GM23338 (cell line): ENCODE results near the gene EDNRA. TPM values are rescaled to one million over a fixed set of nuclear protein-coding genes. Genes with fewer than 3 reads are reported as not detected.

Experiments
- ATAC-seq: fragments of 200-7000 bp; cut with Tn5 transposase; 3 replicates; pipeline ENCODE4 v1.9.1; 2020
- DNase-seq: peaks from one replicate; pipeline ENCODE4 v3.0.0-alpha.2; 2015; ENCODE audit warnings: low spot score
- H2AFZ ChIP-seq: fragments of 200-600 bp; sonication (generic); 2 replicates; pipeline ENCODE4 v1.8.0; 2016; ENCODE audit warnings: antibody characterized with exemption, mild to moderate bottlenecking, moderate library complexity
- H3F3A ChIP-seq: fragments of 200-600 bp; sonication (generic); replicated peaks from 2 replicates; pipeline ENCODE4 v1.8.0; 2017; ENCODE audit warnings: antibody characterized with exemption, mixed run types, low read depth
- H3K27ac ChIP-seq: fragments of 200-600 bp; sonication (generic); 2 replicates; pipeline ENCODE4 v1.6.1; 2016; ENCODE audit warnings: low read depth
- H3K27me3 ChIP-seq: fragments of 200-600 bp; sonication (generic); 2 replicates; pipeline ENCODE4 v1.8.0; 2016; ENCODE audit warnings: mild to moderate bottlenecking, mixed run types, moderate library complexity; ENCODE audit not compliant: insufficient read depth
- H3K36me3 ChIP-seq: fragments of 200-600 bp; sonication (generic); 2 replicates; pipeline ENCODE4 v1.8.0; 2016; ENCODE audit warnings: mild to moderate bottlenecking; ENCODE audit not compliant: insufficient read depth
- H3K4me1 ChIP-seq: fragments of 200-600 bp; sonication (generic); 2 replicates; pipeline ENCODE4 v1.8.0; 2016; ENCODE audit warnings: mild to moderate bottlenecking, moderate library complexity; ENCODE audit not compliant: insufficient read depth
- H3K4me2 ChIP-seq: fragments of 200-600 bp; sonication (generic); 2 replicates; pipeline ENCODE4 v1.7.1; 2017; ENCODE audit warnings: mixed run types
- H3K4me3 ChIP-seq: fragments of 200-600 bp; sonication (generic); 2 replicates; pipeline ENCODE4 v1.6.1; 2016; ENCODE audit warnings: mixed run types
- H3K79me2 ChIP-seq: fragments of 200-600 bp; sonication (generic); replicated peaks from 2 replicates; pipeline ENCODE4 v1.8.0; 2017; ENCODE audit warnings: mild to moderate bottlenecking; ENCODE audit not compliant: insufficient read depth
- H3K9me2 ChIP-seq: fragments of 200-600 bp; sonication (generic); 2 replicates; pipeline ENCODE4 v1.8.0; 2017; ENCODE audit not compliant: insufficient read depth
- H4K20me1 ChIP-seq: fragments of 200-600 bp; sonication (generic); replicated peaks from 2 replicates; pipeline ENCODE4 v1.8.0; 2017; ENCODE audit warnings: mild to moderate bottlenecking; ENCODE audit not compliant: insufficient read depth
- H3K27ac Mint-ChIP-seq: 2 replicates; pipeline ENCODE4 v1.8.0; 2020; ENCODE audit warnings: inconsistent platforms, mild to moderate bottlenecking, moderate library complexity, mixed read lengths
- H3K27me3 Mint-ChIP-seq: 3 replicates; pipeline ENCODE4 v1.8.0; 2022; ENCODE audit warnings: low read depth, mild to moderate bottlenecking, moderate library complexity, mixed read lengths, inconsistent platforms; ENCODE audit not compliant: insufficient read depth, poor library complexity
- H3K36me3 Mint-ChIP-seq: 3 replicates; pipeline ENCODE4 v1.8.0; 2021; ENCODE audit warnings: low read depth, mild to moderate bottlenecking, inconsistent platforms, moderate library complexity, mixed read lengths
- H3K4me1 Mint-ChIP-seq: 3 replicates; pipeline ENCODE4 v1.8.0; 2020; ENCODE audit warnings: mild to moderate bottlenecking, inconsistent platforms, mixed read lengths
- H3K4me3 Mint-ChIP-seq: 3 replicates; pipeline ENCODE4 v1.8.0; 2021; ENCODE audit warnings: moderate library complexity, mild to moderate bottlenecking, inconsistent platforms, mixed read lengths
- H3K9me3 Mint-ChIP-seq: 3 replicates; pipeline ENCODE4 v1.8.0; 2020; ENCODE audit warnings: moderate library complexity, mild to moderate bottlenecking, inconsistent platforms, mixed read lengths
- CREB1 ChIP-seq: fragments of 250-450 bp; sonication (Bioruptor Pico); IDR thresholded peaks from 2 replicates; pipeline ENCODE4 v1.5.0; 2020; ENCODE audit warnings: low read depth, mild to moderate bottlenecking, moderate library complexity
- ETS1 ChIP-seq: IDR thresholded peaks from 2 replicates; pipeline ENCODE4 v1.6.1; 2016; ENCODE audit warnings: antibody characterized with exemption
- EZH2 ChIP-seq: fragments of 200-600 bp; sonication (generic); IDR thresholded peaks from one replicate; pipeline ENCODE4 v1.8.0; 2017; ENCODE audit warnings: antibody characterized with exemption, mild to moderate bottlenecking, low read depth; ENCODE audit not compliant: unreplicated experiment
- EZH2phosphoT487 ChIP-seq: fragments of 200-600 bp; sonication (generic); IDR thresholded peaks from one replicate; pipeline ENCODE4 v1.8.1; 2018; ENCODE audit warnings: antibody characterized with exemption; ENCODE audit not compliant: unreplicated experiment
- JUNB ChIP-seq: IDR thresholded peaks from one replicate; pipeline ENCODE4 v1.6.1; 2016; ENCODE audit warnings: antibody characterized with exemption; ENCODE audit not compliant: unreplicated experiment
- NANOG ChIP-seq: IDR thresholded peaks from 2 replicates; pipeline ENCODE4 v1.6.1; 2016; ENCODE audit warnings: antibody characterized with exemption, borderline replicate concordance
- POLR2AphosphoS5 ChIP-seq: IDR thresholded peaks from 2 replicates; pipeline ENCODE4 v1.6.1; 2016; ENCODE audit warnings: antibody characterized with exemption, low read depth
- REST ChIP-seq: IDR thresholded peaks from one replicate; pipeline ENCODE4 v1.6.1; 2018; ENCODE audit warnings: antibody characterized with exemption; ENCODE audit not compliant: unreplicated experiment
- STAT1 ChIP-seq: IDR thresholded peaks from one replicate; pipeline ENCODE4 v1.6.1; 2016; ENCODE audit warnings: antibody characterized with exemption; ENCODE audit not compliant: unreplicated experiment
- ZNF114 ChIP-seq: fragments of 250-450 bp; sonication (Bioruptor Pico); IDR thresholded peaks from 2 replicates; pipeline ENCODE4 v1.5.0; 2020; ENCODE audit warnings: mild to moderate bottlenecking, moderate library complexity
- ZNF331 ChIP-seq: fragments of 250-450 bp; sonication (Bioruptor Pico); IDR thresholded peaks from 2 replicates; pipeline ENCODE4 v1.5.0; 2020; ENCODE audit warnings: low read depth, mild to moderate bottlenecking, moderate library complexity
- polyA plus RNA-seq: library from polyadenylated mRNA; unstranded; fragments of >200 nt; fragmentation: Nextera tagmentation; extraction: Ambion mirVana; gene quantifications from 2 replicates; pipeline ENCODE4 v1.2.1, GENCODE V29; 2016
- total RNA-seq: library from RNA; depleted of rRNA; stranded (reverse); fragments of >200 nt; shearing (Covaris generic); gene quantifications from 2 replicates; pipeline ENCODE4 v1.2.3, GENCODE V29; 2014
- TF ChIP-seq, protein P1 (sequence below), 2 experiments: fragments of 200-600 bp in 1 of 2; sonication (generic) in 1 of 2; conservative IDR thresholded peaks; 2 replicates each; pipeline versions ENCODE4 v1.5.1 to v1.6.1; 2016 to 2017; ENCODE audit warnings: antibody characterized with exemption in 2 of 2, low read depth in 2 of 2, mild to moderate bottlenecking in 2 of 2, moderate library complexity in 1 of 2
- TF ChIP-seq, protein P2 (sequence below): fragments of 250-450 bp; sonication (Bioruptor Pico); IDR thresholded peaks from 2 replicates; pipeline ENCODE4 v1.5.0; 2020; ENCODE audit warnings: mild to moderate bottlenecking, moderate library complexity

EDNRA gene
- total and polyA plus RNA-seq, 2 experiments from 2014 or later: 1.5 to 5.0 TPM

- no peaks in the 10 kb centered on the region for H3K27me3 ChIP-seq
- peaks cover 1% of the 10 kb centered on the region for H3K27me3 Mint-ChIP-seq
- no peak overlapping the region for H3K27ac ChIP-seq
- TF ChIP-seq ETS1 (no peak), STAT1 (no peak), CREB1 (no peak), ZNF114 (CRISPR knock-in tag) (no peak), ZNF331 (CRISPR knock-in tag) (no peak), EZH2phosphoT487 (no peak), JUNB (no peak), POLR2AphosphoS5 (no peak), REST (no peak), NANOG (no peak), EZH2 (no peak)
- TF ChIP-seq, protein P1, sequence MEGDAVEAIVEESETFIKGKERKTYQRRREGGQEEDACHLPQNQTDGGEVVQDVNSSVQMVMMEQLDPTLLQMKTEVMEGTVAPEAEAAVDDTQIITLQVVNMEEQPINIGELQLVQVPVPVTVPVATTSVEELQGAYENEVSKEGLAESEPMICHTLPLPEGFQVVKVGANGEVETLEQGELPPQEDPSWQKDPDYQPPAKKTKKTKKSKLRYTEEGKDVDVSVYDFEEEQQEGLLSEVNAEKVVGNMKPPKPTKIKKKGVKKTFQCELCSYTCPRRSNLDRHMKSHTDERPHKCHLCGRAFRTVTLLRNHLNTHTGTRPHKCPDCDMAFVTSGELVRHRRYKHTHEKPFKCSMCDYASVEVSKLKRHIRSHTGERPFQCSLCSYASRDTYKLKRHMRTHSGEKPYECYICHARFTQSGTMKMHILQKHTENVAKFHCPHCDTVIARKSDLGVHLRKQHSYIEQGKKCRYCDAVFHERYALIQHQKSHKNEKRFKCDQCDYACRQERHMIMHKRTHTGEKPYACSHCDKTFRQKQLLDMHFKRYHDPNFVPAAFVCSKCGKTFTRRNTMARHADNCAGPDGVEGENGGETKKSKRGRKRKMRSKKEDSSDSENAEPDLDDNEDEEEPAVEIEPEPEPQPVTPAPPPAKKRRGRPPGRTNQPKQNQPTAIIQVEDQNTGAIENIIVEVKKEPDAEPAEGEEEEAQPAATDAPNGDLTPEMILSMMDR (conservative IDR thresholded peaks at IDR 0.05; ENCODE audit: low read depth in 2 of 2): no peak
- TF ChIP-seq, protein P2, sequence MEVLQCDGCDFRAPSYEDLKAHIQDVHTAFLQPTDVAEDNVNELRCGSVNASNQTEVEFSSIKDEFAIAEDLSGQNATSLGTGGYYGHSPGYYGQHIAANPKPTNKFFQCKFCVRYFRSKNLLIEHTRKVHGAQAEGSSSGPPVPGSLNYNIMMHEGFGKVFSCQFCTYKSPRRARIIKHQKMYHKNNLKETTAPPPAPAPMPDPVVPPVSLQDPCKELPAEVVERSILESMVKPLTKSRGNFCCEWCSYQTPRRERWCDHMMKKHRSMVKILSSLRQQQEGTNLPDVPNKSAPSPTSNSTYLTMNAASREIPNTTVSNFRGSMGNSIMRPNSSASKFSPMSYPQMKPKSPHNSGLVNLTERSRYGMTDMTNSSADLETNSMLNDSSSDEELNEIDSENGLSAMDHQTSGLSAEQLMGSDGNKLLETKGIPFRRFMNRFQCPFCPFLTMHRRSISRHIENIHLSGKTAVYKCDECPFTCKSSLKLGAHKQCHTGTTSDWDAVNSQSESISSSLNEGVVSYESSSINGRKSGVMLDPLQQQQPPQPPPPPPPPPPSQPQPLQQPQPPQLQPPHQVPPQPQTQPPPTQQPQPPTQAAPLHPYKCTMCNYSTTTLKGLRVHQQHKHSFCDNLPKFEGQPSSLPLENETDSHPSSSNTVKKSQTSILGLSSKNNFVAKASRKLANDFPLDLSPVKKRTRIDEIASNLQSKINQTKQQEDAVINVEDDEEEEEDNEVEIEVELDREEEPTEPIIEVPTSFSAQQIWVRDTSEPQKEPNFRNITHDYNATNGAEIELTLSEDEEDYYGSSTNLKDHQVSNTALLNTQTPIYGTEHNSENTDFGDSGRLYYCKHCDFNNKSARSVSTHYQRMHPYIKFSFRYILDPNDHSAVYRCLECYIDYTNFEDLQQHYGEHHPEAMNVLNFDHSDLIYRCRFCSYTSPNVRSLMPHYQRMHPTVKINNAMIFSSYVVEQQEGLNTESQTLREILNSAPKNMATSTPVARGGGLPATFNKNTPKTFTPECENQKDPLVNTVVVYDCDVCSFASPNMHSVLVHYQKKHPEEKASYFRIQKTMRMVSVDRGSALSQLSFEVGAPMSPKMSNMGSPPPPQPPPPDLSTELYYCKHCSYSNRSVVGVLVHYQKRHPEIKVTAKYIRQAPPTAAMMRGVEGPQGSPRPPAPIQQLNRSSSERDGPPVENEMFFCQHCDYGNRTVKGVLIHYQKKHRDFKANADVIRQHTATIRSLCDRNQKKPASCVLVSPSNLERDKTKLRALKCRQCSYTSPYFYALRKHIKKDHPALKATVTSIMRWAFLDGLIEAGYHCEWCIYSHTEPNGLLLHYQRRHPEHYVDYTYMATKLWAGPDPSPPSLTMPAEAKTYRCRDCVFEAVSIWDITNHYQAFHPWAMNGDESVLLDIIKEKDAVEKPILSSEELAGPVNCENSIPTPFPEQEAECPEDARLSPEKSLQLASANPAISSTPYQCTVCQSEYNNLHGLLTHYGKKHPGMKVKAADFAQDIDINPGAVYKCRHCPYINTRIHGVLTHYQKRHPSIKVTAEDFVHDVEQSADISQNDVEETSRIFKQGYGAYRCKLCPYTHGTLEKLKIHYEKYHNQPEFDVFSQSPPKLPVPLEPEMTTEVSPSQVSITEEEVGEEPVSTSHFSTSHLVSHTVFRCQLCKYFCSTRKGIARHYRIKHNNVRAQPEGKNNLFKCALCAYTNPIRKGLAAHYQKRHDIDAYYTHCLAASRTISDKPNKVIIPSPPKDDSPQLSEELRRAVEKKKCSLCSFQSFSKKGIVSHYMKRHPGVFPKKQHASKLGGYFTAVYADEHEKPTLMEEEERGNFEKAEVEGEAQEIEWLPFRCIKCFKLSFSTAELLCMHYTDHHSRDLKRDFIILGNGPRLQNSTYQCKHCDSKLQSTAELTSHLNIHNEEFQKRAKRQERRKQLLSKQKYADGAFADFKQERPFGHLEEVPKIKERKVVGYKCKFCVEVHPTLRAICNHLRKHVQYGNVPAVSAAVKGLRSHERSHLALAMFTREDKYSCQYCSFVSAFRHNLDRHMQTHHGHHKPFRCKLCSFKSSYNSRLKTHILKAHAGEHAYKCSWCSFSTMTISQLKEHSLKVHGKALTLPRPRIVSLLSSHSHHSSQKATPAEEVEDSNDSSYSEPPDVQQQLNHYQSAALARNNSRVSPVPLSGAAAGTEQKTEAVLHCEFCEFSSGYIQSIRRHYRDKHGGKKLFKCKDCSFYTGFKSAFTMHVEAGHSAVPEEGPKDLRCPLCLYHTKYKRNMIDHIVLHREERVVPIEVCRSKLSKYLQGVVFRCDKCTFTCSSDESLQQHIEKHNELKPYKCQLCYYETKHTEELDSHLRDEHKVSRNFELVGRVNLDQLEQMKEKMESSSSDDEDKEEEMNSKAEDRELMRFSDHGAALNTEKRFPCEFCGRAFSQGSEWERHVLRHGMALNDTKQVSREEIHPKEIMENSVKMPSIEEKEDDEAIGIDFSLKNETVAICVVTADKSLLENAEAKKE: no peak
- H4K20me1 ChIP-seq: no peaks in the 10 kb centered on the region
- no peak overlapping the region; the same call in 1 of the 2 replicates for H3K27ac Mint-ChIP-seq
- H2AFZ ChIP-seq: no peak overlapping the region
- H3K4me2 ChIP-seq: no peak overlapping the region
- no peaks in the 10 kb centered on the region for H3K36me3 Mint-ChIP-seq
- H3K36me3 ChIP-seq: no peaks in the 10 kb centered on the region
- H3K79me2 ChIP-seq: no peaks in the 10 kb centered on the region
- no peaks in the 10 kb centered on the region for H3F3A ChIP-seq
- peaks cover 3% of the 10 kb centered on the region; the same call in 2 of the 3 replicates for H3K4me1 Mint-ChIP-seq
- H3K9me3 Mint-ChIP-seq: no peaks in the 10 kb centered on the region
- no peaks in the 10 kb centered on the region for H3K4me1 ChIP-seq
- H3K4me3 ChIP-seq: no peak overlapping the region
- H3K9me2 ChIP-seq: no peaks in the 10 kb centered on the region
- H3K4me3 Mint-ChIP-seq: no peak overlapping the region
- ATAC-seq (no peak), DNase-seq (no peak)
These were observed 49.8 kb downstream of the EDNRA start for GRCh38 chr4:147530723-147531122.
